ENCODE results near the gene CSTF2T.

Gene CSTF2T

DNA sequence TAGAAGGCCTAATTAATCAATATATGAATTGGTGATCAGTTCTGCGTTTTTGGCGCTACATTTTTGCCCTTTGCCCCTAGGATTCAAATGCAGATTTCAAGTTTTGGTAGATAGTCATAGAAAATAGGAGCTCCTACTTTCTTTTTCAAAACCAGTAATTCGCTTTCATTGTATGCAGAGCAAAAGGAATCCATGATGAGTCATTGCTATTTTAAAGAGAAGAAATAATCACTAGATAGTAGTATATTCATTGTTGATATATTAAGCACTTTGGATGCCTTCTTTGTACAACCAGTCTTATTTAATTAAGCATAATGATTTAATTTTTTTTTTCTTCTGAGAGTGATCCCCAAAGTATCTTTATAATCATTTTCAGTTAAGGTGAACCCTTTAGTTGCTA is 50.3 kb downstream of the CSTF2T start (continued):
- TF ChIP-seq, protein P1, sequence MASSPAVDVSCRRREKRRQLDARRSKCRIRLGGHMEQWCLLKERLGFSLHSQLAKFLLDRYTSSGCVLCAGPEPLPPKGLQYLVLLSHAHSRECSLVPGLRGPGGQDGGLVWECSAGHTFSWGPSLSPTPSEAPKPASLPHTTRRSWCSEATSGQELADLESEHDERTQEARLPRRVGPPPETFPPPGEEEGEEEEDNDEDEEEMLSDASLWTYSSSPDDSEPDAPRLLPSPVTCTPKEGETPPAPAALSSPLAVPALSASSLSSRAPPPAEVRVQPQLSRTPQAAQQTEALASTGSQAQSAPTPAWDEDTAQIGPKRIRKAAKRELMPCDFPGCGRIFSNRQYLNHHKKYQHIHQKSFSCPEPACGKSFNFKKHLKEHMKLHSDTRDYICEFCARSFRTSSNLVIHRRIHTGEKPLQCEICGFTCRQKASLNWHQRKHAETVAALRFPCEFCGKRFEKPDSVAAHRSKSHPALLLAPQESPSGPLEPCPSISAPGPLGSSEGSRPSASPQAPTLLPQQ (tag by site-specific recombination; IDR thresholded peaks at IDR 0.05), result no peak
- TF ChIP-seq ZNF785 (tag by site-specific recombination; IDR thresholded peaks at IDR 0.05) (no peak), KLF8 (tag by site-specific recombination; IDR thresholded peaks at IDR 0.05) (no peak), ZNF426 (tag by site-specific recombination; IDR thresholded peaks at IDR 0.05) (no peak), ZNF621 (tag by site-specific recombination; IDR thresholded peaks at IDR 0.05) (no peak), ZNF837 (tag by site-specific recombination; IDR thresholded peaks at IDR 0.05) (no peak), ZNF571 (tag by site-specific recombination; IDR thresholded peaks at IDR 0.05) (no peak), ZNF404 (tag by site-specific recombination; IDR thresholded peaks at IDR 0.05) (no peak), ZNF792 (tag by site-specific recombination; IDR thresholded peaks at IDR 0.05) (no peak), ZNF112 (tag by site-specific recombination; IDR thresholded peaks at IDR 0.05) (no peak)
